AML-193 (cell line): ENCODE measurements around the gene HADHA.

ENCODE experiments used
- DNase-seq, 2 experiments: peaks; one replicate each; lab custom pipeline; 2025; lab: John Stamatoyannopoulos, UW

The HADHA gene

GRCh38 chr2:26191316-26192159, 52.9 kb downstream of the HADHA start:
- DNase-seq: no peak

DNA sequence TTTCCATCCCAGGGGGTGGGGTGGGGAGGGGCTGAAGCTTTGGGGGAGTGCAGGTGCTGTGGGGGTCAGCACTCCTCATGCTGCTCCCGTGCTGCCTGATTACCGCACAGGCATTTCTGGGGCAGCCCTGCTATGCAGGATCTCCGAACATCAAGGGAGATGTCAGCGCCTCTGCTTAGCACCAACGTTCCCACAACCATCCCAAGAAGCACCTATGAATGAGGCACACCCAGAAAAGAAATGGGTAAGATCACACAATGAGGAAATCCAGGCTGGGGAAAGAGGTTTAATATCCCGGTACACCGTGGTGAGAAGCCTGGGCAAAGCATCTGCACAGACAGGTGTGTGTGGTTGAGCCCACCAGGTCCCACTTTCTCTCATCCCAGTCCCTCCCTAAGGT, 54.1 kb downstream of the HADHA start:
- DNase-seq: no peak

DNA sequence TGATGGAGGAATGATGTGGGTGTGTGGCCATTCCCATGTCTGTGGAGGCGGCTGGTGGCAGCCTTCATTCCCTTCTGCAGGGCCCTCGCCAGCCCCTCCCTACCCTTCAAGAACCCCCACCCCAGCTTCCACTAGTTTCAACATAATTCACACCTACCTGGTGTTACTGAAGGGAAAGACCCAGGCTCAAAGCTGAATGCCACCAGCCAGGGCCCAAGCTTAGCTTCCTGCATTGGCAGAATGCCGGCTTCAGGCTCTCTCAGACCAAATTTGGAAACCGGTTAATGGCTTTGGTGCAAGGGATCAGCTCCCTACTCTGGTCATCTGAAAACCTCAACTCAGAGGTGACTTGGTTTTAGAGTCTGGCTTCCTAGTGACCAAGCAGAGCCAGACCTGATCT, 54.7 kb downstream of the HADHA start:
- no peak for DNase-seq

- DNase-seq: no peak
Observed at GRCh38 chr2:26189123-26189522, 55.3 kb downstream of the HADHA start.

DNA sequence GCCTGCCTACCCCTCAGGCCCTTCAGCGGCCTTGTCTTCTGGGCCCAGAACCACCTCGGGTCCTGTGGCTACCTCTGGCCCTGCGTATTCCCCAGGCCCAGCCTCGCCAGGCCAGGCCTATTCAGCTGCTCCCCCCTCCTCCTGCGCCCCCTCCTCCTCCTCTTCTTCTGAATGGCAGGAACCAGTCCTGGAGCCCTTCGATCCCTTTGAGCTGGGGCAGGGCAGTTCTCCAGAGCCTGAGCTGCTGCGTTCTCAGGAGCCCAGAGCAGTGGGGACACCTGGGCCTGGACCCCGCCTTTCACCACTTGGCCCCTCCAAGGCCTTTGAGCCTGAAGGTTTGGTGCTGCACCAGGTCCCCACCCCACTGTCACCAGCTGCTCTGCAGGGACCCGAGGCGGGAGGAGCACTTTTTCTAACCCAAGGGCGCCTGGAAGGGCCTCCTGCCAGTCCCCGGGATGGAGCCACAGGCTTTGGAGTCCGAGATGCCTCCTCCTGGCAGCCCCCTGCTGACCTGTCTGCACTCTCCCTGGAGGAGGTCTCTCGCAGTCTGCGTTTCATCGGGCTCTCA, 56.8 kb downstream of the HADHA start:
- no peak for DNase-seq

DNA sequence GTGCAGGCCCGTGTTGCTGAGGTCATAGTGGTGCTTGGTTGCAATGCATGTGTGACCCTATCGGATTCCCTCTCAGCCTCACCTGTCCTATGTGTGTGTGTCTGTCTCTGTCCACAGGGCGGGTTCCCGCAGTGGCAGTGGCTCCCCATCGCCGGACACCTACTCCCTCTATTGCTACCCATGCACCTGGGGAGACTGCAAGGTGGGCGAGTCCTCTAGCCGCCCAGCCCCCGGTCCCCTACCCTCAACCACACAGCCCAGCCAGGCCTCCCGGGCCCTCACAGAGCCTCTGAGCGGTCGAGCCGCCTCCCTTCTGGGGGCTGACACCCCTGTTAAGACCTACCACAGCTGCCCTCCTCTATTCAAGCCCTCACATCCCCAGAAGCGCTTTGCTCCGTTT, 57.3 kb downstream of the HADHA start:
- no peak for DNase-seq

- DNase-seq: no peak
Observed at GRCh38 chr2:26185954-26186770, 58.3 kb downstream of the HADHA start.

DNA sequence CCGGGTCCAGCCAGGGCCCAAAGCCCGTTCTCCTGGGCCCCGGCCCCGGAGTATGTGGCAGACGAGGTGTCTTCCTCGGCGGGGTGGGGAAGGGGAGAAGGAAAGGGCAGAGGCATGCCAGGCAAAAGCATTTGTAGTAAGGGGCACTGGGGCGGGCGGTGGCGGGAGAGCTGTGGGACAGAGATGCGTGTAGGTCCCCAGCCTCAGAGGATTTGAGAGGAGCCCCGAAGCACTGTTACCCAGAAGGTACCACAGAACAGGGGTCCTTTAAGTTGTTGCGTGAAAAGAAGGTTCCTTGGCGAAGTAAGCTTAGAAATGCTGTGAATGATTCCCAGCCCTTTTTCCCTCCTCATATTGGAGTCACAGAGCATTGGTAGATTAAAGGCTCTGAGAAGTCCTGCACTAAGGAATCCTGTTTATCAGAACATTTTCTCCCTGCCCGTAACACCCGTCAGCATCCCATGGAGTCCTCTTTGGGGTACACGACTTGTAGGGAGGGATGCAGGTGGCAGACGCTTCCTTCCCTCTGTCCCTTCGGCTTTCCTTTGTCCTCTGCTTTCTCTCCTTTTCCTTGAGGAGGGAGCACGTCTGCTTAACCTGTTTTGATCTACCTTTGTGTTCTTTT, 59.0 kb downstream of the HADHA start:
- DNase-seq: no peak

- no peak for DNase-seq
Observed at GRCh38 chr2:26184555-26185303, 59.7 kb downstream of the HADHA start.

GRCh38 chr2:26184121-26184520, 60.3 kb downstream of the HADHA start:
- no peak for DNase-seq

DNA sequence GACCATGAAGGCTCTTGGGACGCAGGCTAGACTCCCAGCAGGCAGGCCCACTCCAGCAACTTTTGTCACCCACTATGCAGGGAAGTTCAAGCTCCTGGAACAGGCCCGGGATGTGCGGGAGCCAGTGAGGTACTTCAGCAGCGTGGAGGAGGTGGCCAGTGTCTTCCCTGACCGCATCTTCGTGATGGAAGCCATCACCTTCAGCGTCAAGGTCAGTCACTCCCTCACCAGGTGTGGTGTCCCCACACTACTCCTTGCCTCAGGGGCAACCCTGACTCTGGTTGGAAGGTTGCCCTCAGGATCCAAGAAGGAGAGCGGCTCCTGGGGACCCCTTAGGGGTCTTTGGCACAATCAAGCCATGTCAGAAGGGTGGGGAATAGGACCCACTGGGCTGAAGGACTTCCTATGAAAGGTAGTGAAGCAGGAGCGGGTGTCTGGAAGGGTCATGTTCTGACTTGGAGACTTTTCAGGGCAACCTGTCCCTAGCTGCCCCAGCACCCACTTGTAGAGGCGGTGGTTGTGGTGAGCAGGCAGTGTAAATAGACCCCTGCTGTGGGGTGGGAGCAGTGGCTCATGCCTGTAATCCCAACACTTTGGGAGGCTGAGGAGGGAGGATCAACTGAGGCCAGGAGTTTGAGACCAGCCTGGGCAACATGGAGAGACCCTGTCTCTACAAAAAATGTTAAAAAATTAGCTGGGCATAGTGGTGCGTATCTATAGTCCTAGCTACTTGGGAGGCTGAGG, 61.4 kb downstream of the HADHA start:
- DNase-seq: no peak

GRCh38 chr2:26182441-26182840, 62.0 kb downstream of the HADHA start:
- DNase-seq: no peak

GRCh38 chr2:26179446-26179913, 65.0 kb downstream of the HADHA start:
- DNase-seq: no peak

GRCh38 chr2:26178746-26179436, 65.5 kb downstream of the HADHA start:
- peak; percentile 27 to 37 for DNase-seq

DNA sequence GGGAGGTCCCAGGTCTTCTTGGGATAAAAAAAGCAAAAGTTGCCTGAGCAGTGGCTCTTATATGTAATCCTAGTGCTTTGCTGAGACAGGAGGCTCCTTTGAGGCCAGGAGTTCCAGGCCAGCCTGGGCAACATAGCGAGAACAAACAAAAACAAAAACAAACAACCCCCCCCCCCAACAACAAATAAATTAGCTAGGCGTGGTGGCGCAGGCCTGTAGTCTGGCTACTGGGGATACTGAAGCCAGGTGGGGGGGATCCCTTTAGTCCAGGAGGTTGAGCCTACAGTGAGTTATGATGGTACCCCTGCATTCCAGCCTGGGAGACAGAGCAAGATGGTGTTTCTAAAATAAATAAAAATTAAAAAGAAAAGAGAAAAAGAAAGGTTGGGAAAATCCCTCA, 66.2 kb downstream of the HADHA start:
- no peak for DNase-seq

DNA sequence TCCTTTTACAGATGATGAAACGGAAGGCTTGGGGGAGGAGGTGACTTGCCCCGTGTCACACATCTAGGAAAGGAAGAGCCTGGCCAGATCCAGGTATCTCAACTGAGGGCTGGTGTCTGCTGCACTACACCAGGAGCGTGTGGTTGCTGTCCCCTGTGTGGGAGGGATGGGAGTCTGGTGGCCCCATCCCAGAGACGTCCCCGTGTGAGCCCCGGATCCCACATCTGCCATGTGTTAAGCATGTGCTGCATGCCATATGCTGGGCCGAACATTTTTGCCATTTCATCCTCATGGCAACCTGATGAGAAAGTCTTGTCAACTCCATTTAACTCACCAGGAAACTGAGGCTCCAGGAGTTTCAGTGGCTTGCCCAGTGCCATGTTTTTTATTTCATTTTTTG, 67.3 kb downstream of the HADHA start:
- DNase-seq: no peak

DNA sequence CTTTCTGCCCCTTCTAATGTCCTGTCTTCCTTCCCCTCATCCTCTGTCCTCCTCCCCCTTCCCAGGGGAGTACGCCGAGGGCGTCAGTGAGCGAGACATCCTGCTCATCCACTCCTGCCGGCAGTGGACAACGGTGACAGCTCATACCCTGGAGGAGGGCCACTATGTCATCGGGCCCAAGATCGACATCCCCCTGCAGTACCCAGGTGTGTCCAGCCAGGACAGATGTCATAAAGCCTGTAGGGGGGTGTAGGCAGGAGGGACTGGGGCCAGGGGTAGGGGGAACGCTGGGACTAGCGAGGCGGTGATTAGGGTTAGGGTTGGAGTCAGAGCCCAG, 68.2 kb downstream of the HADHA start:
- no peak for DNase-seq

GRCh38 chr2:26175466-26176278, 68.8 kb downstream of the HADHA start:
- DNase-seq: no peak

DNA sequence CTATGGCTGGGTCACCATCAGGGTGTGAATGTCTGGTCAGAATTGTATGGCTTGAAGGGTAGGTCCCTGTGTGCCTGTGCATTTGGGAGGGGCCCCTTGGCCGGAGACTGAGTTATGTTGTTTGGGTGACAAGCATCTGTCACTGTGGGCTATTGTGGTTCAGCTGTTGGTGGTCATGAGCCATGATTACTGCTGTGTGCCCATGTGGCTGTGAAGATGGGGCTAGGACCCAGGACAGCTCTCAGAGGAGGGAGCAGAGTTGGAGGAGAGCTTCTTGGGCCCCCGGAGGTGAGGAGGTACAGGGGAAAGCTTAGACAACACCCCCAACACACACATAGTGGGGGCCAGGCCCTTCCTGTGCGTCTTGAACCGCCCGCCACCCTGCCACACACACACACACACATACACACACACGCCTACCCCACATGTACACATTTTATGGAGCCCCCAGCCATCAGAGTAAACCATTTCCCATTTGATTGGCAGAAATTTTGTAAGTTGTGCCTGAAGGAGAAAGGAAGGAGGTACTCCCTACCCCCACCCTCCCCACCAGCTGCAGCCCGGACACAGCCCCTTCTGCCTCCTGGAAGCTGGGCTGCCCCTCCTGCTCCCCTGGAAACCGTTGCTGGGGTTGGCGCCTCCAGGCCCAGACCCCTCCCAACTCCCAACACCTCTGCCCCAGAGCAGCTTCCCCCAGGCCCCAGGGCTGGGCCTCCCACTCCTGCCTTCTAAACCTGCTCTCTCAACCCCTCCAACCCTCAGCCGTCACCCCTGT, 69.6 kb downstream of the HADHA start:
- no peak for DNase-seq
